ENCODE data around the gene OAS2.

GRCh38 chr12:112973818-112974231, 4.5 kb upstream of the OAS2 start:
- TF ChIP-seq POLR2A (IDR thresholded peaks at IDR 0.05; ENCODE audit: low read depth, low read length) (no peak), USF2 (IDR thresholded peaks at IDR 0.05; ENCODE audit: low read depth, low read length) (no peak), CTCF (conservative IDR thresholded peaks at IDR 0.05; ENCODE audit: low read depth, low read length) (no peak), RAD21 (IDR thresholded peaks at IDR 0.05; ENCODE audit: low read length) (no peak), RFX5 (IDR thresholded peaks at IDR 0.05; ENCODE audit: low read depth, low read length) (no peak), ELK1 (IDR thresholded peaks at IDR 0.05; ENCODE audit: borderline replicate concordance, low read depth, low read length) (no peak), CHD1 (IDR thresholded peaks at IDR 0.05; ENCODE audit: low read depth, low read length) (no peak), FOS (IDR thresholded peaks at IDR 0.05; ENCODE audit: low read depth, low read length) (no peak), SMC3 (IDR thresholded peaks at IDR 0.05; ENCODE audit: low read depth, low read length) (no peak), CEBPB (IDR thresholded peaks at IDR 0.05; ENCODE audit: low read depth, low read length) (no peak), RCOR1 (IDR thresholded peaks at IDR 0.05; ENCODE audit: insufficient replicate concordance, low read length) (no peak)
